ENCODE measurements around the gene MFAP2. TPM values are rescaled to one million over a fixed set of nuclear protein-coding genes. Genes with fewer than 3 reads are reported as not detected.

Gene MFAP2
- total and polyA plus RNA-seq, 2 experiments from 2014 or later: 129 to 255 TPM

DNA sequence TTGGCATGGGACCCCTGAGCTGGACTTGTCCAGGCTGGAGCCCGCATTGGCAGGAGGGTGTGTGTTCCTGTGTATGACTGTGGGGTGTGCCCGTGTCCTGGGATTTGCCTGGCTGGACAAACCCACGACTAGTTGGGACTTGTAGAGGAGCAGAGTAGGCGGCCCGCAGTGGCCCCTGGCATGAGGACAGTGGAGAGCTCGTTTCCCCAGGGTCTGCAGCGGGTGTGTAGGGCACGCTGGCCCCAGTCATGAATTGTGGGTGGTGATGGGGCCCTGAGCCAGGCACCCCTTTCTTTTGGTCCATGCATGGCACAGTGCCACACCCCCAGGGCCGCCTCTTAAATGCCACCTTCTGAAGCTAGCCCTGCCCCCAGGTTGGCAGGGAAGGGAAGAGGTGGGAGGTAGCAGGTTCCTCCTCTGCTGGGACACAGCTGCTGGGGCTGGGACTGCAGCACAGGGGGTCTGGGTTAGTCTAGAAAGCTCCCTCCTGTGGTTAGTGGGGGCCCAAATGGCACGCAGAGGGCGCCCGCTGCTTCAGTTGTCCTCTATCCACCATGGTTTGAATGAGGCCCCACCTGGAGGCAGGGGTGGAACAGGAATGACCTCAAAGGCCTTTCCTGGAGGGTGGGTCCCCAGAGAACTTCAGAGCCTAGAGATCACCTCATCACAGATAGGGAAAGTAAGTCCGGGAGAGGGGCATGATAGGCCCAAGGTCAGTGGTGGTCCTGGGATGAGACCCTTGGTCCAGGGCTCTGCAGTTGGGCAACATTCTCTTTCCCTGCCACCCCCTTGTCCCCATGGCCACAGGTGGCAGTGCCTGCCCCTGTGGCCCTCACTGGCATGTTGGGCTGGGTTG lies 54.6 kb downstream of the MFAP2 start:
- 0 out of 2 replicates have a peak overlapping the region, but pooled peaks have one; percentile 45 for H3K27ac ChIP-seq (ENCODE audit: low read depth)
- no peaks in the 10 kb centered on the region for H3K9me2 ChIP-seq (ENCODE audit: insufficient read depth)
- no peak overlapping the region for H2AFZ ChIP-seq
- TF ChIP-seq POLR2AphosphoS5 (IDR thresholded peaks at IDR 0.05; ENCODE audit: low read depth) (no peak), ZNF114 (CRISPR knock-in tag; IDR thresholded peaks at IDR 0.05) (no peak), STAT1 (IDR thresholded peaks at IDR 0.05; ENCODE audit: unreplicated experiment) (no peak), CREB1 (CRISPR knock-in tag; IDR thresholded peaks at IDR 0.05; ENCODE audit: low read depth) (no peak), ZNF331 (CRISPR knock-in tag; IDR thresholded peaks at IDR 0.05; ENCODE audit: low read depth) (no peak)
- TF ChIP-seq, protein P1, sequence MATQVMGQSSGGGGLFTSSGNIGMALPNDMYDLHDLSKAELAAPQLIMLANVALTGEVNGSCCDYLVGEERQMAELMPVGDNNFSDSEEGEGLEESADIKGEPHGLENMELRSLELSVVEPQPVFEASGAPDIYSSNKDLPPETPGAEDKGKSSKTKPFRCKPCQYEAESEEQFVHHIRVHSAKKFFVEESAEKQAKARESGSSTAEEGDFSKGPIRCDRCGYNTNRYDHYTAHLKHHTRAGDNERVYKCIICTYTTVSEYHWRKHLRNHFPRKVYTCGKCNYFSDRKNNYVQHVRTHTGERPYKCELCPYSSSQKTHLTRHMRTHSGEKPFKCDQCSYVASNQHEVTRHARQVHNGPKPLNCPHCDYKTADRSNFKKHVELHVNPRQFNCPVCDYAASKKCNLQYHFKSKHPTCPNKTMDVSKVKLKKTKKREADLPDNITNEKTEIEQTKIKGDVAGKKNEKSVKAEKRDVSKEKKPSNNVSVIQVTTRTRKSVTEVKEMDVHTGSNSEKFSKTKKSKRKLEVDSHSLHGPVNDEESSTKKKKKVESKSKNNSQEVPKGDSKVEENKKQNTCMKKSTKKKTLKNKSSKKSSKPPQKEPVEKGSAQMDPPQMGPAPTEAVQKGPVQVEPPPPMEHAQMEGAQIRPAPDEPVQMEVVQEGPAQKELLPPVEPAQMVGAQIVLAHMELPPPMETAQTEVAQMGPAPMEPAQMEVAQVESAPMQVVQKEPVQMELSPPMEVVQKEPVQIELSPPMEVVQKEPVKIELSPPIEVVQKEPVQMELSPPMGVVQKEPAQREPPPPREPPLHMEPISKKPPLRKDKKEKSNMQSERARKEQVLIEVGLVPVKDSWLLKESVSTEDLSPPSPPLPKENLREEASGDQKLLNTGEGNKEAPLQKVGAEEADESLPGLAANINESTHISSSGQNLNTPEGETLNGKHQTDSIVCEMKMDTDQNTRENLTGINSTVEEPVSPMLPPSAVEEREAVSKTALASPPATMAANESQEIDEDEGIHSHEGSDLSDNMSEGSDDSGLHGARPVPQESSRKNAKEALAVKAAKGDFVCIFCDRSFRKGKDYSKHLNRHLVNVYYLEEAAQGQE (IDR thresholded peaks at IDR 0.05; ENCODE audit: unreplicated experiment): no peak
- TF ChIP-seq, protein P2, sequence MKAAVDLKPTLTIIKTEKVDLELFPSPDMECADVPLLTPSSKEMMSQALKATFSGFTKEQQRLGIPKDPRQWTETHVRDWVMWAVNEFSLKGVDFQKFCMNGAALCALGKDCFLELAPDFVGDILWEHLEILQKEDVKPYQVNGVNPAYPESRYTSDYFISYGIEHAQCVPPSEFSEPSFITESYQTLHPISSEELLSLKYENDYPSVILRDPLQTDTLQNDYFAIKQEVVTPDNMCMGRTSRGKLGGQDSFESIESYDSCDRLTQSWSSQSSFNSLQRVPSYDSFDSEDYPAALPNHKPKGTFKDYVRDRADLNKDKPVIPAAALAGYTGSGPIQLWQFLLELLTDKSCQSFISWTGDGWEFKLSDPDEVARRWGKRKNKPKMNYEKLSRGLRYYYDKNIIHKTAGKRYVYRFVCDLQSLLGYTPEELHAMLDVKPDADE (IDR thresholded peaks at IDR 0.05): no peak
- no peak for DNase-seq (ENCODE audit: low spot score)
- H3K4me2 ChIP-seq: peak overlapping the region; percentile 30; the same call in 1 of the 2 replicates
- H3K36me3 ChIP-seq (ENCODE audit: insufficient read depth): peaks cover 2% of the 10 kb centered on the region
- no peak overlapping the region for H3K4me3 ChIP-seq
- Mint-ChIP-seq H3K36me3 (ENCODE audit: low read depth) (peaks cover 18% of the 10 kb centered on the region), H3K27ac (peak overlapping the region; percentile 51; the same call in 1 of the 2 replicates), H3K4me3 (no peak overlapping the region; the same call in 2 of the 3 replicates), H3K27me3 (ENCODE audit: insufficient read depth, low read depth, poor library complexity) (peaks cover 28% of the 10 kb centered on the region), H3K4me1 (peaks cover 54% of the 10 kb centered on the region), H3K9me3 (no peaks in the 10 kb centered on the region)
- peaks cover 39% of the 10 kb centered on the region for H4K20me1 ChIP-seq (replicated peaks; ENCODE audit: insufficient read depth)
- H3K27me3 ChIP-seq (ENCODE audit: insufficient read depth): no peaks in the 10 kb centered on the region
- H3K4me1 ChIP-seq (ENCODE audit: insufficient read depth): peaks cover 34% of the 10 kb centered on the region
- ATAC-seq: no peak
- peaks cover 54% of the 10 kb centered on the region for H3F3A ChIP-seq (replicated peaks; ENCODE audit: low read depth)
- H3K79me2 ChIP-seq (replicated peaks; ENCODE audit: insufficient read depth): peaks cover 47% of the 10 kb centered on the region

DNA sequence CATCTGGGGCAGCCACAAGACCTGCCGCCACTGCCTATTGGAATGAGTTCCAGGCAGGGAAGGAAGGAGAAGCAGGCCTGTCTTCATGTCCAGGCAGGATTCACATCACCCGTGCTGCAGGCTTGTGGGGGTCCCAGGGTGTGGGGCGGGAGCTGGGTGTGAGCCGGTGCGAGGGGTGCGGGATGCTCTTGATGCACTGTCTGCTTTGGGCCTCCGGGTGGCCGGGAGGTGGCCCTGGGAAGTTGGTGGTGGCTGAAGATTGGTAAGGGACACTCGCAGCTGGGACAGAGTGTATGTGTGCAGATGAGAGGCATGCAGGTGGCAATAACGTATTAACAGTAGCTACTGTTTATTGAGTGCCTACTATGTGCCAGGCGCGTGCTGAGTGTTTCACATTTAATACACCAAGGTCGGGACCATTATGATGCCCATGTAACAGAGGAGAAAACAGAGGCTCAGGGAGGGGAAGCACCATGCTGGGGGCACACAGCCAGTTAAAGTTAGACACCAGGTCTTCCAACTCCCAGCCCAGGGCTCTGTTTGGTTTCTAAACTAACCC lies 55.4 kb downstream of the MFAP2 start:
- Histone ChIP-seq H3K4me3 (no peak overlapping the region), H3K36me3 (ENCODE audit: insufficient read depth) (no peaks in the 10 kb centered on the region), H3K4me2 (no peak overlapping the region), H2AFZ (no peak overlapping the region), H3K9me2 (ENCODE audit: insufficient read depth) (no peaks in the 10 kb centered on the region), H3K4me1 (ENCODE audit: insufficient read depth) (peaks cover 36% of the 10 kb centered on the region), H4K20me1 (replicated peaks; ENCODE audit: insufficient read depth) (peaks cover 39% of the 10 kb centered on the region), H3F3A (replicated peaks; ENCODE audit: low read depth) (peaks cover 54% of the 10 kb centered on the region), H3K27me3 (ENCODE audit: insufficient read depth) (no peaks in the 10 kb centered on the region), H3K79me2 (replicated peaks; ENCODE audit: insufficient read depth) (peaks cover 47% of the 10 kb centered on the region), H3K27ac (ENCODE audit: low read depth) (0 out of 2 replicates have a peak overlapping the region, but pooled peaks have one; percentile 45)
- TF ChIP-seq, protein P3, sequence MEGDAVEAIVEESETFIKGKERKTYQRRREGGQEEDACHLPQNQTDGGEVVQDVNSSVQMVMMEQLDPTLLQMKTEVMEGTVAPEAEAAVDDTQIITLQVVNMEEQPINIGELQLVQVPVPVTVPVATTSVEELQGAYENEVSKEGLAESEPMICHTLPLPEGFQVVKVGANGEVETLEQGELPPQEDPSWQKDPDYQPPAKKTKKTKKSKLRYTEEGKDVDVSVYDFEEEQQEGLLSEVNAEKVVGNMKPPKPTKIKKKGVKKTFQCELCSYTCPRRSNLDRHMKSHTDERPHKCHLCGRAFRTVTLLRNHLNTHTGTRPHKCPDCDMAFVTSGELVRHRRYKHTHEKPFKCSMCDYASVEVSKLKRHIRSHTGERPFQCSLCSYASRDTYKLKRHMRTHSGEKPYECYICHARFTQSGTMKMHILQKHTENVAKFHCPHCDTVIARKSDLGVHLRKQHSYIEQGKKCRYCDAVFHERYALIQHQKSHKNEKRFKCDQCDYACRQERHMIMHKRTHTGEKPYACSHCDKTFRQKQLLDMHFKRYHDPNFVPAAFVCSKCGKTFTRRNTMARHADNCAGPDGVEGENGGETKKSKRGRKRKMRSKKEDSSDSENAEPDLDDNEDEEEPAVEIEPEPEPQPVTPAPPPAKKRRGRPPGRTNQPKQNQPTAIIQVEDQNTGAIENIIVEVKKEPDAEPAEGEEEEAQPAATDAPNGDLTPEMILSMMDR (conservative IDR thresholded peaks at IDR 0.05; ENCODE audit: low read depth in 2 of 2): peak; percentile 21 to 28; a peak in 2 of 4 replicates
- TF ChIP-seq, protein P1 (IDR thresholded peaks at IDR 0.05; ENCODE audit: unreplicated experiment): no peak
- H3K4me3 Mint-ChIP-seq: no peak overlapping the region; the same call in 2 of the 3 replicates
- peaks cover 12% of the 10 kb centered on the region; the same call in 1 of the 3 replicates for H3K36me3 Mint-ChIP-seq (ENCODE audit: low read depth)
- peak; percentile 3; the same call in 1 of the 3 replicates for ATAC-seq
- H3K27me3 Mint-ChIP-seq (ENCODE audit: insufficient read depth, low read depth, poor library complexity): peaks cover 30% of the 10 kb centered on the region
- H3K4me1 Mint-ChIP-seq: peaks cover 55% of the 10 kb centered on the region
- H3K27ac Mint-ChIP-seq: no peak overlapping the region
- DNase-seq (ENCODE audit: low spot score): peak; percentile 70
- H3K9me3 Mint-ChIP-seq: no peaks in the 10 kb centered on the region
